SK-N-SH treated with all-trans-retinoic acid at 6 μM for 48 hours (cell line): ENCODE results near the gene LGALS1.

Experiments
- ATAC-seq: fragments of 200-7000 bp; cut with Tn5 transposase; 3 replicates; pipeline ENCODE4 v1.9.1; 2020; ENCODE audit warnings: mild to moderate bottlenecking, moderate library complexity
- ARNTL ChIP-seq: fragments of 450-650 bp; formaldehyde crosslinking; IDR thresholded peaks from 2 replicates; pipeline ENCODE4 v1.5.0; 2020; ENCODE audit warnings: low read depth, mild to moderate bottlenecking, moderate library complexity, borderline replicate concordance
- BACH2 ChIP-seq: fragments of 250-450 bp; sonication (Bioruptor Pico); IDR thresholded peaks from 2 replicates; pipeline ENCODE4 v1.9.0; 2021; ENCODE audit warnings: mild to moderate bottlenecking, borderline replicate concordance
- CREB5 ChIP-seq: fragments of 250-450 bp; sonication (Bioruptor Pico); IDR thresholded peaks from 2 replicates; pipeline ENCODE4 v1.5.1; 2020; ENCODE audit warnings: low read depth, mild to moderate bottlenecking, moderate library complexity
- CSDC2 ChIP-seq: fragments of 250-450 bp; sonication (Bioruptor Pico); IDR thresholded peaks from 2 replicates; pipeline ENCODE4 v1.5.0; 2020; ENCODE audit warnings: mild to moderate bottlenecking, moderate library complexity
- CSRNP3 ChIP-seq: fragments of 250-450 bp; sonication (Bioruptor Pico); IDR thresholded peaks from 2 replicates; pipeline ENCODE4 v1.5.1; 2021; ENCODE audit warnings: mild to moderate bottlenecking, moderate library complexity
- ESRRG ChIP-seq: fragments of 250-450 bp; sonication (Bioruptor Pico); IDR thresholded peaks from 2 replicates; pipeline ENCODE4 v1.6.1; 2021; ENCODE audit warnings: mild to moderate bottlenecking
- GLIS3 ChIP-seq: fragments of 250-450 bp; sonication (Bioruptor Pico); IDR thresholded peaks from 2 replicates; pipeline ENCODE4 v1.5.0; 2020; ENCODE audit warnings: mild to moderate bottlenecking, moderate library complexity
- ISL1 ChIP-seq: fragments of 250-450 bp; sonication (Bioruptor Pico); IDR thresholded peaks from 2 replicates; pipeline ENCODE4 v2.1.2; 2022; ENCODE audit warnings: mild to moderate bottlenecking, moderate library complexity
- OSR1 ChIP-seq: fragments of 250-450 bp; sonication (Bioruptor Pico); IDR thresholded peaks from 2 replicates; pipeline ENCODE4 v1.8.0; 2022; ENCODE audit warnings: moderate library complexity, mild to moderate bottlenecking, inconsistent platforms
- PATZ1 ChIP-seq: fragments of 250-450 bp; sonication (Bioruptor Pico); IDR thresholded peaks from 2 replicates; pipeline ENCODE4 v1.8.0; 2020; ENCODE audit warnings: mild to moderate bottlenecking, moderate library complexity, borderline replicate concordance
- POU6F1 ChIP-seq: fragments of 250-450 bp; sonication (Bioruptor Pico); IDR thresholded peaks from 2 replicates; pipeline ENCODE4 v1.8.0; 2021; ENCODE audit warnings: low read depth, mild to moderate bottlenecking, moderate library complexity, borderline replicate concordance
- SNAI2 ChIP-seq: fragments of 250-450 bp; sonication (Bioruptor Pico); IDR thresholded peaks from 2 replicates; pipeline ENCODE4 v1.5.0; 2020; ENCODE audit warnings: mild to moderate bottlenecking, moderate library complexity
- TCF4 ChIP-seq: fragments of 250-450 bp; sonication (Bioruptor Pico); IDR thresholded peaks from 2 replicates; pipeline ENCODE4 v1.8.0; 2021; ENCODE audit warnings: mild to moderate bottlenecking, moderate library complexity, borderline replicate concordance
- TOX ChIP-seq: fragments of 250-450 bp; sonication (Bioruptor Pico); IDR thresholded peaks from 2 replicates; pipeline ENCODE4 v1.8.0; 2021; ENCODE audit warnings: mild to moderate bottlenecking, moderate library complexity, borderline replicate concordance
- ZFP3 ChIP-seq: fragments of 250-450 bp; sonication (Bioruptor Pico); IDR thresholded peaks from 2 replicates; pipeline ENCODE4 v1.5.0; 2020; ENCODE audit warnings: mild to moderate bottlenecking, moderate library complexity
- ZFP30 ChIP-seq: fragments of 450-650 bp; formaldehyde crosslinking; IDR thresholded peaks from 2 replicates; pipeline ENCODE4 v1.5.0; 2022; ENCODE audit warnings: mild to moderate bottlenecking, moderate library complexity
- ZNF565 ChIP-seq: fragments of 450-650 bp; formaldehyde crosslinking; conservative IDR thresholded peaks from 2 replicates; pipeline ENCODE4 v1.5.0; 2020; ENCODE audit warnings: low read depth, mild to moderate bottlenecking, moderate library complexity
- ZNF70 ChIP-seq: fragments of 450-650 bp; formaldehyde crosslinking; IDR thresholded peaks from 2 replicates; pipeline ENCODE4 v1.5.0; 2020; ENCODE audit warnings: mild to moderate bottlenecking, moderate library complexity
- ZNF8 ChIP-seq: fragments of 450-650 bp; formaldehyde crosslinking; IDR thresholded peaks from 2 replicates; pipeline ENCODE4 v1.5.0; 2020; ENCODE audit warnings: mild to moderate bottlenecking, moderate library complexity

The LGALS1 gene

GRCh38 chr22:37725551-37726240 lies 50.3 kb downstream of the LGALS1 start (continued):
- TF ChIP-seq CSRNP3 (CRISPR knock-in tag), result no peak
- no peak for TF ChIP-seq TOX (CRISPR knock-in tag)
- no peak for TF ChIP-seq ISL1
- no peak for TF ChIP-seq ZNF70 (CRISPR knock-in tag)

- TF ChIP-seq PATZ1, result no peak
- TF ChIP-seq OSR1, result no peak
- no peak for TF ChIP-seq ZFP3 (CRISPR knock-in tag)
- no peak for TF ChIP-seq SNAI2 (CRISPR knock-in tag)
- no peak for TF ChIP-seq ARNTL (CRISPR knock-in tag)
- TF ChIP-seq BACH2 (CRISPR knock-in tag), result no peak
- no peak for TF ChIP-seq ZFP30 (CRISPR knock-in tag)
- TF ChIP-seq GLIS3 (CRISPR knock-in tag), result no peak
- no peak for TF ChIP-seq CSRNP3 (CRISPR knock-in tag)
- no peak for TF ChIP-seq ZNF70 (CRISPR knock-in tag)
- no peak for TF ChIP-seq ZNF565 (CRISPR knock-in tag)
- ATAC-seq, result peak; percentile 63; the same call in 2 of the 3 replicates
Measured at GRCh38 chr22:37726241-37726887, 50.9 kb downstream of the LGALS1 start.

- ATAC-seq, result no peak
- TF ChIP-seq ARNTL (CRISPR knock-in tag), result no peak
- no peak for TF ChIP-seq ZNF8 (CRISPR knock-in tag)
- no peak for TF ChIP-seq ESRRG (CRISPR knock-in tag)
- TF ChIP-seq POU6F1 (CRISPR knock-in tag), result no peak
- TF ChIP-seq BACH2 (CRISPR knock-in tag), result no peak
- TF ChIP-seq TCF4, result no peak
- no peak for TF ChIP-seq ZFP3 (CRISPR knock-in tag)
- TF ChIP-seq CSDC2 (CRISPR knock-in tag), result no peak
- no peak for TF ChIP-seq PATZ1
- no peak for TF ChIP-seq CSRNP3 (CRISPR knock-in tag)
- TF ChIP-seq OSR1, result no peak
- TF ChIP-seq ZNF70 (CRISPR knock-in tag), result no peak
- TF ChIP-seq CREB5, result no peak
Measured at GRCh38 chr22:37728620-37729019, 53.2 kb downstream of the LGALS1 start.
